Measurements from ENCODE around the gene DUSP14.
"Not testable (repeated sequence)": the region's sequence is repeated elsewhere in the genome, so short reads cannot be mapped to it uniquely, and the experiment has no call there.

The DUSP14 gene

GRCh38 chr17:37485938-37486570 lies 3.6 kb upstream of the DUSP14 start:
- no peak for DNase-seq

GRCh38 chr17:37488009-37488604 lies 1.6 kb upstream of the DUSP14 start:
- DNase-seq: no peak

- peak; percentile 80 for DNase-seq
Observed at GRCh38 chr17:37488607-37489196, 989 bp upstream of the DUSP14 start.

- DNase-seq: peak; percentile 78
Observed at GRCh38 chr17:37490022-37490587, 414 bp downstream of the DUSP14 start.

- DNase-seq: peak; percentile 30
Observed at GRCh38 chr17:37490638-37491614, 1.2 kb downstream of the DUSP14 start.

GRCh38 chr17:37492167-37492566 lies 2.5 kb downstream of the DUSP14 start:
- no peak for DNase-seq

GRCh38 chr17:37493249-37494027 lies 3.7 kb downstream of the DUSP14 start:
- no peak for DNase-seq

- no peak for DNase-seq
Observed at GRCh38 chr17:37494401-37494831, 4.7 kb downstream of the DUSP14 start.

GRCh38 chr17:37494971-37495370 lies 5.3 kb downstream of the DUSP14 start:
- DNase-seq: no peak

- DNase-seq: no peak
Observed at GRCh38 chr17:37500378-37500777, 10.7 kb downstream of the DUSP14 start.

GRCh38 chr17:37502009-37502936 lies 12.6 kb downstream of the DUSP14 start:
- no peak for DNase-seq

GRCh38 chr17:37503148-37503547 lies 13.5 kb downstream of the DUSP14 start:
- DNase-seq: no peak

- DNase-seq: no peak
Observed at GRCh38 chr17:37505333-37505732, 15.6 kb downstream of the DUSP14 start.

GRCh38 chr17:37506678-37507077 lies 17.0 kb downstream of the DUSP14 start:
- no peak for DNase-seq

- DNase-seq: no peak
Observed at GRCh38 chr17:37507111-37507510, 17.4 kb downstream of the DUSP14 start.

- DNase-seq: no peak
Observed at GRCh38 chr17:37510056-37510455, 20.4 kb downstream of the DUSP14 start.

GRCh38 chr17:37511642-37512041 lies 22.0 kb downstream of the DUSP14 start:
- DNase-seq: not testable (repeated sequence)

GRCh38 chr17:37512442-37513068 lies 22.9 kb downstream of the DUSP14 start:
- no peak for DNase-seq

GRCh38 chr17:37513711-37514110 lies 24.0 kb downstream of the DUSP14 start:
- no peak for DNase-seq

GRCh38 chr17:37516127-37516571 lies 26.5 kb downstream of the DUSP14 start:
- DNase-seq: no peak
